Endodermal cell (in vitro differentiated cells): ENCODE results near the gene SRMS. TPM values are rescaled to one million over a fixed set of nuclear protein-coding genes. Genes with fewer than 3 reads are reported as not detected.

ENCODE experiments used
- DNase-seq: peaks from one replicate; pipeline ENCODE4 v3.0.0-alpha.2; 2017
- H3K27ac ChIP-seq: 2 replicates; pipeline ENCODE4 v1.5.1; 2013; ENCODE audit warnings: mild to moderate bottlenecking, low read depth, low read length, moderate library complexity
- H3K27me3 ChIP-seq: 2 replicates; pipeline ENCODE4 v1.6.1; 2013; ENCODE audit warnings: mild to moderate bottlenecking, low read length, moderate library complexity; ENCODE audit not compliant: insufficient read depth, control insufficient read depth, poor library complexity, severe bottlenecking
- H3K36me3 ChIP-seq: 2 replicates; pipeline ENCODE4 v1.7.0; 2013; ENCODE audit warnings: mild to moderate bottlenecking, low read length, moderate library complexity; ENCODE audit not compliant: control insufficient read depth, insufficient read depth
- H3K4me1 ChIP-seq: one replicate; pipeline ENCODE4 v1.7.0; 2013; ENCODE audit warnings: low read length; ENCODE audit not compliant: control insufficient read depth, insufficient read depth
- H3K4me3 ChIP-seq: 2 replicates; pipeline ENCODE4 v1.5.1; 2013; ENCODE audit warnings: mild to moderate bottlenecking, low read length, moderate library complexity
- H3K9ac ChIP-seq: 2 replicates; pipeline ENCODE4 v1.6.1; 2013; ENCODE audit warnings: mild to moderate bottlenecking, low read length, moderate library complexity; ENCODE audit not compliant: poor library complexity, severe bottlenecking; ENCODE audit errors: extremely low read depth
- H3K9me3 ChIP-seq: 2 replicates; pipeline ENCODE4 v1.6.1; 2013; ENCODE audit warnings: mild to moderate bottlenecking, low read length, moderate library complexity; ENCODE audit not compliant: control insufficient read depth
- H3K27ac Mint-ChIP-seq: 2 replicates; pipeline ENCODE4 v1.8.0; 2020; ENCODE audit warnings: mixed read lengths
- H3K27me3 Mint-ChIP-seq: 2 replicates; pipeline ENCODE4 v1.8.0; 2021; ENCODE audit warnings: mild to moderate bottlenecking, mixed read lengths; ENCODE audit not compliant: insufficient read depth
- H3K36me3 Mint-ChIP-seq: 2 replicates; pipeline ENCODE4 v1.8.0; 2020; ENCODE audit warnings: low read depth, mixed read lengths
- H3K4me1 Mint-ChIP-seq: 2 replicates; pipeline ENCODE4 v1.8.0; 2020; ENCODE audit warnings: mixed read lengths
- H3K4me3 Mint-ChIP-seq: 2 replicates; pipeline ENCODE4 v1.8.0; 2020; ENCODE audit warnings: mild to moderate bottlenecking, moderate library complexity, mixed read lengths
- H3K9me3 Mint-ChIP-seq: 2 replicates; pipeline ENCODE4 v1.8.0; 2020; ENCODE audit warnings: mild to moderate bottlenecking, mixed read lengths
- WGBS, 2 experiments: methylation state at CpG; one replicate each; pipeline versions ENCODE4 v1.1.5 to v1.1.7; 2013; ENCODE audit warnings: missing lambda C conversion rate in 2 of 2, mixed read lengths in 1 of 2; ENCODE audit not compliant: insufficient coverage in 1 of 2, insufficient read length in 1 of 2; 5-methylcytosine and 5-hydroxymethylcytosine counted together
- total RNA-seq, 2 donors: library from RNA; stranded (reverse); fragmentation: NEBNext Ultra II Directional in 1 of 2; extraction: Animal tissue kit (Norgen Biotek cat#: 25700) in 1 of 2; gene quantifications; 2 replicates in 1 of 2; 3 replicates in 1 of 2; pipeline ENCODE4 v1.2.1, GENCODE V29; 2021
- TF ChIP-seq, protein P1 (sequence below): fragments of 200-600 bp; sonication (generic); conservative IDR thresholded peaks from 2 replicates; pipeline ENCODE4 v1.5.0; 2021; ENCODE audit warnings: antibody characterized with exemption, mild to moderate bottlenecking

SRMS gene
- total RNA-seq, 2 donors from 2014 or later = not detected

GRCh38 chr20:63498960-63499337 is 48.6 kb downstream of the SRMS start, which contains the start of gene EEF1A2:
Gene EEF1A2 (minus strand): TSS chr20:63499083. CDS start chr20:63497763, 1,320 bp downstream.
- Histone ChIP-seq H3K4me1 (no peaks in the 10 kb centered on the region), H3K9ac (no peak within 1 kb of the TSS), H3K36me3 (no peaks in the 10 kb centered on the region), H3K4me3 (no peak within 1 kb of the TSS), H3K27me3 (peaks cover 36% of the 10 kb centered on the region), H3K27ac (no peak within 1 kb of the TSS), H3K9me3 (no peaks in the 10 kb centered on the region)
- TF ChIP-seq, protein P1, sequence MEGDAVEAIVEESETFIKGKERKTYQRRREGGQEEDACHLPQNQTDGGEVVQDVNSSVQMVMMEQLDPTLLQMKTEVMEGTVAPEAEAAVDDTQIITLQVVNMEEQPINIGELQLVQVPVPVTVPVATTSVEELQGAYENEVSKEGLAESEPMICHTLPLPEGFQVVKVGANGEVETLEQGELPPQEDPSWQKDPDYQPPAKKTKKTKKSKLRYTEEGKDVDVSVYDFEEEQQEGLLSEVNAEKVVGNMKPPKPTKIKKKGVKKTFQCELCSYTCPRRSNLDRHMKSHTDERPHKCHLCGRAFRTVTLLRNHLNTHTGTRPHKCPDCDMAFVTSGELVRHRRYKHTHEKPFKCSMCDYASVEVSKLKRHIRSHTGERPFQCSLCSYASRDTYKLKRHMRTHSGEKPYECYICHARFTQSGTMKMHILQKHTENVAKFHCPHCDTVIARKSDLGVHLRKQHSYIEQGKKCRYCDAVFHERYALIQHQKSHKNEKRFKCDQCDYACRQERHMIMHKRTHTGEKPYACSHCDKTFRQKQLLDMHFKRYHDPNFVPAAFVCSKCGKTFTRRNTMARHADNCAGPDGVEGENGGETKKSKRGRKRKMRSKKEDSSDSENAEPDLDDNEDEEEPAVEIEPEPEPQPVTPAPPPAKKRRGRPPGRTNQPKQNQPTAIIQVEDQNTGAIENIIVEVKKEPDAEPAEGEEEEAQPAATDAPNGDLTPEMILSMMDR = no peak
- no peak within 1 kb of the TSS for H3K27ac Mint-ChIP-seq
- H3K27me3 Mint-ChIP-seq = peaks cover 47% of the 10 kb centered on the region
- H3K36me3 Mint-ChIP-seq = no peaks in the 10 kb centered on the region
- H3K4me1 Mint-ChIP-seq = no peaks in the 10 kb centered on the region
- DNase-seq = peak; percentile 66
- H3K9me3 Mint-ChIP-seq = no peaks in the 10 kb centered on the region
- WGBS, 2 experiments = 0% methylated on average over 8 to 54 of the region's 58 CpGs
- peak within 1 kb of the TSS; percentile 43 for H3K4me3 Mint-ChIP-seq

- H3K9ac ChIP-seq = no peak overlapping the region
- Mint-ChIP-seq H3K36me3 (no peaks in the 10 kb centered on the region), H3K4me1 (no peaks in the 10 kb centered on the region), H3K4me3 (peak overlapping the region; percentile 43), H3K27me3 (peaks cover 44% of the 10 kb centered on the region), H3K9me3 (no peaks in the 10 kb centered on the region), H3K27ac (no peak overlapping the region)
- no peak overlapping the region for H3K27ac ChIP-seq
- 14 to 17% methylated on average over 32 to 44 of the region's 60 CpGs for WGBS, 2 experiments
- no peaks in the 10 kb centered on the region for H3K36me3 ChIP-seq
- TF ChIP-seq, protein P1 = no peak
- H3K27me3 ChIP-seq = peaks cover 36% of the 10 kb centered on the region
- H3K9me3 ChIP-seq = no peaks in the 10 kb centered on the region
- H3K4me3 ChIP-seq = no peak overlapping the region
- peak; percentile 75 for DNase-seq
- H3K4me1 ChIP-seq = no peaks in the 10 kb centered on the region
These were observed 49.3 kb downstream of the SRMS start for GRCh38 chr20:63497946-63498935.

GRCh38 chr20:63497138-63497945 is 50.2 kb downstream of the SRMS start:
- no peak overlapping the region for H3K4me3 ChIP-seq
- no peak overlapping the region for H3K27ac Mint-ChIP-seq

More at GRCh38 chr20:63497138-63497945, 50.2 kb downstream of the SRMS start:
- peaks cover 4% of the 10 kb centered on the region for H3K36me3 Mint-ChIP-seq
- no peak for DNase-seq
- no peaks in the 10 kb centered on the region for H3K4me1 Mint-ChIP-seq
- H3K27me3 Mint-ChIP-seq = peaks cover 44% of the 10 kb centered on the region
- H3K36me3 ChIP-seq = no peaks in the 10 kb centered on the region
- no peaks in the 10 kb centered on the region for H3K9me3 Mint-ChIP-seq
- H3K9ac ChIP-seq = no peak overlapping the region
- 77 to 86% methylated on average over 12 to 19 of the region's 20 CpGs for WGBS, 2 experiments
- TF ChIP-seq, protein P1 = no peak
- H3K27me3 ChIP-seq = peaks cover 36% of the 10 kb centered on the region
- H3K27ac ChIP-seq = no peak overlapping the region
- H3K9me3 ChIP-seq = no peaks in the 10 kb centered on the region
- H3K4me1 ChIP-seq = no peaks in the 10 kb centered on the region
- peak overlapping the region; percentile 43 for H3K4me3 Mint-ChIP-seq
